Skeletal muscle tissue (tissue), 5 donors: ENCODE data around the gene SPRY4. TPM values are rescaled to one million over a fixed set of nuclear protein-coding genes. Genes with fewer than 3 reads are reported as not detected.
"Not testable (repeated sequence)": the region's sequence is repeated elsewhere in the genome, so short reads cannot be mapped to it uniquely, and the experiment has no call there.

Experiments
- H3K27ac ChIP-seq: one replicate; pipeline ENCODE4 v1.7.0; 2013; ENCODE audit warnings: mild to moderate bottlenecking, low read depth, low read length, inconsistent platforms
- H3K27me3 ChIP-seq, 3 donors: one replicate each; pipeline ENCODE4 v1.7.0; 2013; ENCODE audit warnings: low read length in 3 of 3; ENCODE audit not compliant: control insufficient read depth in 3 of 3, insufficient read depth in 3 of 3
- H3K36me3 ChIP-seq, 3 donors: one replicate each; pipeline ENCODE4 v1.7.0; 2013; ENCODE audit warnings: low read length in 3 of 3; ENCODE audit not compliant: control insufficient read depth in 3 of 3, insufficient read depth in 3 of 3
- H3K4me1 ChIP-seq, 3 donors: one replicate each; pipeline ENCODE4 v1.7.0; 2013; ENCODE audit warnings: low read length in 3 of 3, mild to moderate bottlenecking in 3 of 3; ENCODE audit not compliant: control insufficient read depth in 3 of 3, insufficient read depth in 3 of 3
- H3K4me3 ChIP-seq, 3 donors: one replicate each; pipeline ENCODE4 v1.7.0; 2013; ENCODE audit warnings: low read length in 3 of 3
- H3K9ac ChIP-seq, 3 donors: one replicate each; pipeline ENCODE4 v1.7.0; 2013; ENCODE audit warnings: low read length in 3 of 3, mild to moderate bottlenecking in 3 of 3, moderate library complexity in 2 of 3, low read depth in 1 of 3
- H3K9me3 ChIP-seq, 3 donors: one replicate each; pipeline ENCODE4 v1.7.0; 2013; ENCODE audit warnings: low read length in 3 of 3; ENCODE audit not compliant: control insufficient read depth in 3 of 3
- small RNA-seq: library from RNA; depleted of rRNA; stranded (forward); fragments of <200 nt; gene quantifications from one replicate; pipeline ENCODE3, GENCODE V24; 2014
- total RNA-seq: library from RNA; depleted of rRNA; stranded (reverse); fragments of >200 nt; gene quantifications from one replicate; pipeline ENCODE4 v1.2.3, GENCODE V29; 2014
- donor health status: Osteomylitis.

The SPRY4 gene
- total RNA-seq, 1 donor from 2014 or later, result 6.3 TPM

- Histone ChIP-seq H3K4me3 (no peak overlapping the region), H3K9ac (no peak overlapping the region), H3K36me3 (no peaks in the 10 kb centered on the region), H3K27me3 (peaks cover 0 to 2% (median 0%) of the 10 kb centered on the region in 3 donors), H3K9me3 (no peaks in the 10 kb centered on the region), H3K4me1 (peaks cover 10 to 19% (median 11%) of the 10 kb centered on the region in 3 donors), H3K27ac (no peak overlapping the region)
Observed at GRCh38 chr5:142278627-142279026, 46.2 kb downstream of the SPRY4 start.

- no peak overlapping the region for H3K4me3 ChIP-seq
- H3K9me3 ChIP-seq, result no peaks in the 10 kb centered on the region
- peaks cover 0 to 2% (median 0%) of the 10 kb centered on the region in 3 donors for H3K27me3 ChIP-seq
- no peaks in the 10 kb centered on the region for H3K36me3 ChIP-seq
- H3K27ac ChIP-seq, result no peak overlapping the region
- H3K9ac ChIP-seq, result no peak overlapping the region
- peaks cover 10 to 19% (median 11%) of the 10 kb centered on the region in 3 donors for H3K4me1 ChIP-seq
Observed at GRCh38 chr5:142277796-142278195, 47.0 kb downstream of the SPRY4 start.

- Histone ChIP-seq H3K27me3 (peaks cover 0 to 2% (median 0%) of the 10 kb centered on the region in 3 donors), H3K9ac (no peak overlapping the region), H3K4me1 (peaks cover 10 to 19% (median 10%) of the 10 kb centered on the region in 3 donors), H3K27ac (no peak overlapping the region), H3K9me3 (no peaks in the 10 kb centered on the region), H3K4me3 (no peak overlapping the region), H3K36me3 (no peaks in the 10 kb centered on the region)
Observed at GRCh38 chr5:142276517-142276916, 48.3 kb downstream of the SPRY4 start.

GRCh38 chr5:142275496-142275895 is 49.3 kb downstream of the SPRY4 start:
- Histone ChIP-seq H3K4me3 (no peak overlapping the region), H3K27ac (no peak overlapping the region), H3K36me3 (no peaks in the 10 kb centered on the region), H3K27me3 (peaks cover 0 to 2% (median 0%) of the 10 kb centered on the region in 3 donors), H3K9ac (no peak overlapping the region), H3K9me3 (no peaks in the 10 kb centered on the region), H3K4me1 (peaks cover 5 to 12% (median 10%) of the 10 kb centered on the region in 3 donors)

- not testable (repeated sequence) for H3K9me3 ChIP-seq, H3K27me3 ChIP-seq, H3K36me3 ChIP-seq, H3K4me1 ChIP-seq, H3K27ac ChIP-seq, H3K4me3 ChIP-seq, H3K9ac ChIP-seq
Observed at GRCh38 chr5:142272596-142272995, 52.2 kb downstream of the SPRY4 start.

- H3K4me3 ChIP-seq, H3K9me3 ChIP-seq, H3K4me1 ChIP-seq, H3K27me3 ChIP-seq, H3K9ac ChIP-seq, H3K36me3 ChIP-seq, H3K27ac ChIP-seq: not testable (repeated sequence)
Observed at GRCh38 chr5:142264084-142264483, 60.7 kb downstream of the SPRY4 start.

GRCh38 chr5:142263346-142263745 is 61.5 kb downstream of the SPRY4 start:
- Histone ChIP-seq H3K9me3 (peaks cover 0 to 3% (median 0%) of the 10 kb centered on the region in 3 donors), H3K4me3 (no peak overlapping the region), H3K9ac (no peak overlapping the region), H3K36me3 (no peaks in the 10 kb centered on the region), H3K4me1 (no peaks in the 10 kb centered on the region), H3K27me3 (no peaks in the 10 kb centered on the region), H3K27ac (no peak overlapping the region)

- H3K27ac ChIP-seq, result no peak overlapping the region
- no peak overlapping the region for H3K4me3 ChIP-seq
- no peaks in the 10 kb centered on the region for H3K4me1 ChIP-seq
- H3K9me3 ChIP-seq, result peaks cover 0 to 3% (median 0%) of the 10 kb centered on the region in 3 donors
- H3K9ac ChIP-seq, result no peak overlapping the region
- H3K36me3 ChIP-seq, result no peaks in the 10 kb centered on the region
- H3K27me3 ChIP-seq, result no peaks in the 10 kb centered on the region
Observed at GRCh38 chr5:142262683-142263082, 62.1 kb downstream of the SPRY4 start.

Small RNAs within 50 kb of the gene (small RNA-seq; reads per million reads assigned to genes)
- gene RF02038 (not detected), gene RF02039 (not detected)

Other genes starting within 250 kb of the SPRY4 start
- 43.3 TPM for gene NDFIP1, start 216.2 kb downstream of the SPRY4 start, total RNA-seq